Fibroblast of lung (primary cell): ENCODE measurements around the gene COLQ.

ENCODE experiments used
- EZH2 ChIP-seq: IDR thresholded peaks from 2 replicates; pipeline ENCODE4 v1.5.1; 2012; ENCODE audit warnings: low read length, control low read depth, mild to moderate bottlenecking; ENCODE audit errors: missing control alignments
- TF ChIP-seq, protein P1 (sequence below), 2 donors: IDR thresholded peaks in 1 of 2; conservative IDR thresholded peaks in 1 of 2; 1 replicate in 1 of 2; 2 replicates in 1 of 2; pipeline ENCODE4 v1.5.1; 2011 to 2012; ENCODE audit warnings: low read length in 2 of 2, control low read depth in 1 of 2, inconsistent platforms in 1 of 2, low read depth in 1 of 2, mild to moderate bottlenecking in 1 of 2

DNA sequence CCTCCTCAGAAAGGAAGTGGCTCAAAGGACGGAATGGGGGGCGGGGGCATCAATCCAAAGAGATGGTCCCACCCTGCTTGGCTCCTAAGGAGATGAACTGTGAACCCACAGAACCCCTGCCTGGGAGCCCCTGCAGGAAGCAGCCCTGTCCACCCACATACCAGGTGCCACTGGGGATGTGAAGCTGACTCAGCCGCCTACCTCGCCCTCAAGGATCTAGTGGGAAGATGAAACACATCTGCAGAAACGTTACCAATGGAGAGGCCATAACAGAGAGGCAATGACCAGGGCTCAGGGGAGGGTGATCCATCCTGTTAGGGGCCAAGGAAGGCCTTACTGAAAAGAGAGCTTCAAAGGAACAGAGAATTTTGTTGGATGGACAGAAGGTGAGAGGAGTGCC is 59.1 kb downstream of the COLQ start:
- TF ChIP-seq, protein P1, sequence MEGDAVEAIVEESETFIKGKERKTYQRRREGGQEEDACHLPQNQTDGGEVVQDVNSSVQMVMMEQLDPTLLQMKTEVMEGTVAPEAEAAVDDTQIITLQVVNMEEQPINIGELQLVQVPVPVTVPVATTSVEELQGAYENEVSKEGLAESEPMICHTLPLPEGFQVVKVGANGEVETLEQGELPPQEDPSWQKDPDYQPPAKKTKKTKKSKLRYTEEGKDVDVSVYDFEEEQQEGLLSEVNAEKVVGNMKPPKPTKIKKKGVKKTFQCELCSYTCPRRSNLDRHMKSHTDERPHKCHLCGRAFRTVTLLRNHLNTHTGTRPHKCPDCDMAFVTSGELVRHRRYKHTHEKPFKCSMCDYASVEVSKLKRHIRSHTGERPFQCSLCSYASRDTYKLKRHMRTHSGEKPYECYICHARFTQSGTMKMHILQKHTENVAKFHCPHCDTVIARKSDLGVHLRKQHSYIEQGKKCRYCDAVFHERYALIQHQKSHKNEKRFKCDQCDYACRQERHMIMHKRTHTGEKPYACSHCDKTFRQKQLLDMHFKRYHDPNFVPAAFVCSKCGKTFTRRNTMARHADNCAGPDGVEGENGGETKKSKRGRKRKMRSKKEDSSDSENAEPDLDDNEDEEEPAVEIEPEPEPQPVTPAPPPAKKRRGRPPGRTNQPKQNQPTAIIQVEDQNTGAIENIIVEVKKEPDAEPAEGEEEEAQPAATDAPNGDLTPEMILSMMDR (conservative IDR thresholded peaks at IDR 0.05 in 1 of 2, IDR thresholded peaks at IDR 0.05 in 1 of 2; ENCODE audit: low read depth in 1 of 2, low read length in 2 of 2), result no peak
- TF ChIP-seq EZH2, result no peak
